Measurements from ENCODE around the gene TRAF3.
A peak's percentile ranks its signal among the peaks of the same experiment; 100 is the strongest.

The TRAF3 gene

DNA sequence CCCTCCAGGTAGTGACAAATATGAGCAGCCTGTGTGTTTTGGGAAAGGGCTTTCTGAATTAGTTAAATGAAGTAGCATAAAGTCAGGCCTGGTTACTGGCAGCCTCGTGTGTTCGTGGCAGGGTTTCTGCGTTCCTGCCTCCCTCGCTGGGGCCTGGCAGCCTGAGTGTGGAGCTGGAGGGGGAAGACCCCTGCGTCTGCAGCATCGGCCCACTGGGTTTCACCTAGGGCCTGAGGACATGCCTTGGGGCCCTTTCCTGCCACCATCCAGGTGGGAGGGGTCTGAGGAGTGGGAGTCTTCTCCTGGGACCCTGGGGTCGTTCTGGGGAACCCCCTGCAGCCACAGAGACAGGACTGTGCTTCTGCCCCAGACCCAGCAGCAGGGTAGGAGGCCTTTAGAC, 124.8 kb downstream of the TRAF3 start:
- TF ChIP-seq Cebpa-rat (IDR thresholded peaks at IDR 0.05) = no peak
- peak overlapping the region in 9 of 11 experiments; percentile 19 to 67 (median 52); a peak in 14 of 22 replicates for H3K4me2 ChIP-seq
- H3K9ac ChIP-seq = peak overlapping the region in 4 of 11 experiments; percentile 9 to 50 (median 24); a peak in 6 of 22 replicates
- peaks cover 43 to 95% (median 74%) of the 10 kb centered on the region in 11 experiments for H3K36me3 ChIP-seq
- H3K4me3 ChIP-seq = no peak overlapping the region
- peaks cover 11 to 76% (median 30%) of the 10 kb centered on the region in 11 experiments; a peak in 19 of 22 replicates for H4K20me1 ChIP-seq
- peaks cover 10 to 44% (median 39%) of the 10 kb centered on the region in 10 experiments for H3K4me1 ChIP-seq
- no peak overlapping the region for H3K27ac ChIP-seq
- H3K9me3 ChIP-seq (replicated peaks in 1 of 11) = no peaks in the 10 kb centered on the region; a peak in 1 of 22 replicates
- no peaks in the 10 kb centered on the region for H3K27me3 ChIP-seq

DNA sequence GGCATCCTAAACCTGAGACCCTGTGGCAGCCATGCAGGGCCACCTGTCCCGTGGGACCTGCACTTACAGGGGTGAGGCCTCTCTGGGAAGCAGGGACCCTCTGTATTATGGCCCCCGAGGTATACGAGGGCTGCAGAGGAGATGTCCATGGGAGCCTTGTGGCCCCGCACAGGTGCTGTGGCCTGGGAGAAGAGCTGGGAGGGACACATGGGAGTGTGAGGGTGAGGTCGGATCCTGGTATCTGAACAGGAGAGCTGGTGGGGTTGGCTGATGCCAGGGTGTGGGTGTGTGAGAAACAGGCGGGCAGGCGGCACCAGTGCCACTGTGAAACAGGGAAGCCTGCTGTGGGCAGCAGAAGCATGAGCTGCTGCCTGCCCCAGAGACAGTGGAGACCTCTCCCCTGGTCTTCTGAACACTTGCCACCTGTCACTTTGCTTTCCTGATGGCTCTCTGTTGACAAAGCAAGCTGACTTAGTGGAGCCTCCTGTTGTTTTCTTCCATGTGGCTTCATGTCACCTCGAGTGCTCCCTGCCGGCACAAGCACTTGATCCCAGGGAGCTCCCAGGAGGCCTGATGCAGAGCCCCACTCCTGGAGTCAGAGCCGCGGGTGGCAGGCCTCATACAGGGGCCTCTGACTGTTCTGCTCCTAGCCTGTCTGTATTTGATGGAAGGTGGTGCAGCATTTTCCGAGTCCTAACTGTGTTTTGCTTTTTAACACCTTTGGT, 125.4 kb downstream of the TRAF3 start:
- Histone ChIP-seq H3K9me3 (replicated peaks in 1 of 11) (no peaks in the 10 kb centered on the region; a peak in 1 of 22 replicates), H3K4me1 (peaks cover 10 to 50% (median 45%) of the 10 kb centered on the region in 10 experiments), H3K36me3 (peaks cover 42 to 94% (median 72%) of the 10 kb centered on the region in 11 experiments), H3K27me3 (no peaks in the 10 kb centered on the region), H3K4me2 (peak overlapping the region in 8 of 11 experiments; percentile 44 to 67 (median 55); a peak in 7 of 22 replicates), H4K20me1 (peaks cover 17 to 76% (median 36%) of the 10 kb centered on the region in 11 experiments; a peak in 20 of 22 replicates), H3K9ac (peak overlapping the region in 2 of 11 experiments; percentile 38 to 50; a peak in 2 of 22 replicates), H3K27ac (no peak overlapping the region), H3K4me3 (no peak overlapping the region)
- TF ChIP-seq Cebpa-rat (IDR thresholded peaks at IDR 0.05) = no peak

DNA sequence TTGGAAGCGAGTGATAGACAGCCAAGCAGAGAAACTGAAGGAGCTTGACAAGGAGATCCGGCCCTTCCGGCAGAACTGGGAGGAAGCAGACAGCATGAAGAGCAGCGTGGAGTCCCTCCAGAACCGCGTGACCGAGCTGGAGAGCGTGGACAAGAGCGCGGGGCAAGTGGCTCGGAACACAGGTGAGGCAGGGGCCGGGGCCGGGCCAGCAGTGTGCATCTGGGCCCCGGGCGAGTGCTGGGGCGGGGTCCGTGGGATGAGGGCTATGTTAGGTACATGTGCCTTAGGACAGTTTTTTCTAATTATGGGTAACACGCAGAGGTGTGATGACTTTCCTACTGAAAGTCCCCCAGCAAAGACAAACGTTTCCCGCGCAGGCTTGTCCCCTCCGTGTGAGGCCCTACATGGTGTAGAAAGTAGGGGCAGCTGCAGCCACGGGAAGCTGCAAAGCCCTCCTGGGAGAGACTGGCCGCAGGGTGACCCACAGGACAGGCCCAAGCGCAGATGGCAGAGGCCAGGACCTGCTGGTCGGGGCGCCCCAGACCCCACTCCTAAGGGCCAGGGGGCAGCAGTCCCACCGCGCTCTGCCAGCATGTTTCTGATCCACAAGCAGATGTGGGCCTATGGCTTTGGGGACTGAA, 126.1 kb downstream of the TRAF3 start:
- Histone ChIP-seq H3K9me3 (replicated peaks in 1 of 11) (no peaks in the 10 kb centered on the region; a peak in 1 of 22 replicates), H3K4me1 (peaks cover 10 to 55% (median 50%) of the 10 kb centered on the region in 10 experiments), H3K4me3 (no peak overlapping the region), H3K27ac (no peak overlapping the region), H3K27me3 (no peaks in the 10 kb centered on the region), H3K36me3 (peaks cover 39 to 92% (median 66%) of the 10 kb centered on the region in 11 experiments), H4K20me1 (peaks cover 24 to 81% (median 43%) of the 10 kb centered on the region in 11 experiments; a peak in 21 of 22 replicates), H3K9ac (no peak overlapping the region), H3K4me2 (no peak overlapping the region)
- TF ChIP-seq Cebpa-rat (IDR thresholded peaks at IDR 0.05) = no peak

DNA sequence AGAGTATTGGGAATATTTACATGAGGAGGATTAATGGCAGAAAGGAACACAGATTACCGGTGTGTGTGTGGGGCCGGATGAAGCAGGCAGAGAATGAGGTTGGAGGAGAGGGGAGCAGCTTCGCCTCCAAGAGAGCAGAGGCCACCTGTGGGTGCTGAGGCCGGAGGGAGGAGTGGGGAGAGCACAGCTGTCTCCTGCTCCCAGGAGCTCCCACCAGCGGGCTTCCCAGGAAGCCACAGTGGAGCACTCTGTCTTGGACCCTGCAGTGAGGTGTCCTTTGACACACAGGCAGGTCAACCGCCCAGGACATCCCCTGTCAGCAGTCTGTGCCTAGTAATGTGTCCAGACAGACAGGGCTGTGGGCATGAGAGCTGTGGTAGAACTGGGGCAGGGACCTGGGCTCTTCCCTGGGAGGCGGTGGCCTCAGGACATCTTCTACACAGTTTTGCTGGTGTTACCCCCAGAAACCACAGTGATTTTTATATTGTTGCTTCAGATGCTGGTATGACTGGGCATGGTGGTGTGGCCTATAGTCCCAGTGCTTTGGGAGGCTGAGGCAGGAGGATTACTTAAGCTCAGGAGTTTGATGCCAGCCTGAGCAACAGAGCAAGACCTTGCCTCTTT, 126.8 kb downstream of the TRAF3 start:
- Histone ChIP-seq H3K27me3 (no peaks in the 10 kb centered on the region), H3K4me3 (no peak overlapping the region), H3K4me1 (peaks cover 10 to 55% (median 50%) of the 10 kb centered on the region in 10 experiments), H3K36me3 (peaks cover 39 to 86% (median 60%) of the 10 kb centered on the region in 11 experiments), H4K20me1 (peaks cover 30 to 83% (median 49%) of the 10 kb centered on the region in 11 experiments; a peak in 21 of 22 replicates), H3K9ac (no peak overlapping the region), H3K27ac (no peak overlapping the region), H3K4me2 (no peak overlapping the region), H3K9me3 (replicated peaks in 1 of 11) (no peaks in the 10 kb centered on the region; a peak in 1 of 22 replicates)
- TF ChIP-seq Cebpa-rat (IDR thresholded peaks at IDR 0.05) = no peak

DNA sequence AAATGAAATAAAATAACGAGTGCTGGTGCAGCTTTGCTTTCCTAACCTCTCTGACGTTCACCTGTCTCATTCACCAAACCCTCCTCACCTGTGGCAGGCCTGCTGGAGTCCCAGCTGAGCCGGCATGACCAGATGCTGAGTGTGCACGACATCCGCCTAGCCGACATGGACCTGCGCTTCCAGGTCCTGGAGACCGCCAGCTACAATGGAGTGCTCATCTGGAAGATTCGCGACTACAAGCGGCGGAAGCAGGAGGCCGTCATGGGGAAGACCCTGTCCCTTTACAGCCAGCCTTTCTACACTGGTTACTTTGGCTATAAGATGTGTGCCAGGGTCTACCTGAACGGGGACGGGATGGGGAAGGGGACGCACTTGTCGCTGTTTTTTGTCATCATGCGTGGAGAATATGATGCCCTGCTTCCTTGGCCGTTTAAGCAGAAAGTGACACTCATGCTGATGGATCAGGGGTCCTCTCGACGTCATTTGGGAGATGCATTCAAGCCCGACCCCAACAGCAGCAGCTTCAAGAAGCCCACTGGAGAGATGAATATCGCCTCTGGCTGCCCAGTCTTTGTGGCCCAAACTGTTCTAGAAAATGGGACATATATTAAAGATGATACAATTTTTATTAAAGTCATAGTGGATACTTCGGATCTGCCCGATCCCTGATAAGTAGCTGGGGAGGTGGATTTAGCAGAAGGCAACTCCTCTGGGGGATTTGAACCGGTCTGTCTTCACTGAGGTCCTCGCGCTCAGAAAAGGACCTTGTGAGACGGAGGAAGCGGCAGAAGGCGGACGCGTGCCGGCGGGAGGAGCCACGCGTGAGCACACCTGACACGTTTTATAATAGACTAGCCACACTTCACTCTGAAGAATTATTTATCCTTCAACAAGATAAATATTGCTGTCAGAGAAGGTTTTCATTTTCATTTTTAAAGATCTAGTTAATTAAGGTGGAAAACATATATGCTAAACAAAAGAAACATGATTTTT, 128.2 kb downstream of the TRAF3 start:
- TF ChIP-seq Cebpa-rat (IDR thresholded peaks at IDR 0.05) = no peak
- Histone ChIP-seq H3K36me3 (peaks cover 37 to 76% (median 50%) of the 10 kb centered on the region in 11 experiments), H3K4me1 (peaks cover 10 to 58% (median 52%) of the 10 kb centered on the region in 10 experiments), H3K9ac (no peak overlapping the region), H3K27me3 (no peaks in the 10 kb centered on the region), H4K20me1 (peaks cover 39 to 86% (median 62%) of the 10 kb centered on the region in 11 experiments; a peak in 21 of 22 replicates), H3K27ac (no peak overlapping the region), H3K4me2 (no peak overlapping the region), H3K9me3 (replicated peaks in 1 of 11) (no peaks in the 10 kb centered on the region; a peak in 1 of 22 replicates), H3K4me3 (no peak overlapping the region)

DNA sequence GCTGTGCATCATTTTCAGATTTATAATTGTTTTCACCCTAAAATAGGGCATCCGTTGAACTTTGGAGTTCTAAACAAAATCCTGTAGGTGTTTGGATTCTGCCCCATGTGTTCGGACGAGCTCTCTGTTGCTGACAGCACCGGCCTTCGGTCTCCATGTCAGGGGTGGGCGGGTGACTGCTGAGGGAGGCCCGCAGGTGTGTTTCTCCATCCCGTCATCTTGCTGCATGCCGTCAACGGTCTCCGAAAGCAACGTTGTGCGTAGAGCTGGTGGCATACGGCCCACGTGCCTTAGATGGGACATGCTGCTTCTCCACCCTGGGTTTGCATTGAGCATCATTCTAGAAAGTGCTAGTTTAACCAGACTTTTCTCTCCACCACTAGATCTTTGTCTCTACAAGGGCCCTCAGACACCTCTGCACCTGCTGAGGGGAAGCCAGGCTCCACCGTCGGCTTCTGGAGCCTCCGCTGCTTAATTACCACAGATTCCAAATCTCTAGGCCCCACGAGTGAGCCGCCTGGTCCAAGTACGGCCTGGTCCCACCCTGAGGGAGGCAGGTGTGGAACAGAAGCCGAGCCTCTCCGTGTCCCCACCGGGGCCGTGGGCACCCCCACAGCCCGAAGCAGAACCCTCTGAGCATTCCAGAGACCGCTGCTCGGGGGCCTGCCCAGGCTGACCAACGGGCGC, 129.5 kb downstream of the TRAF3 start:
- Histone ChIP-seq H3K4me2 (peak overlapping the region in 9 of 11 experiments; percentile 39 to 94 (median 91); a peak in 18 of 22 replicates), H3K9ac (peak overlapping the region in 2 of 11 experiments; percentile 3 to 44; a peak in 1 of 22 replicates), H3K4me1 (peaks cover under 1 to 48% (median 39%) of the 10 kb centered on the region in 10 experiments), H3K4me3 (peak overlapping the region in 1 of 10 experiments; percentile 28; a peak in 2 of 20 replicates), H4K20me1 (peaks cover 36 to 85% (median 54%) of the 10 kb centered on the region in 11 experiments; a peak in 21 of 22 replicates), H3K36me3 (peaks cover 37 to 77% (median 51%) of the 10 kb centered on the region in 11 experiments), H3K27ac (no peak overlapping the region), H3K9me3 (replicated peaks in 1 of 11) (no peaks in the 10 kb centered on the region; a peak in 1 of 22 replicates), H3K27me3 (no peaks in the 10 kb centered on the region)
- TF ChIP-seq Cebpa-rat (IDR thresholded peaks at IDR 0.05) = no peak

DNA sequence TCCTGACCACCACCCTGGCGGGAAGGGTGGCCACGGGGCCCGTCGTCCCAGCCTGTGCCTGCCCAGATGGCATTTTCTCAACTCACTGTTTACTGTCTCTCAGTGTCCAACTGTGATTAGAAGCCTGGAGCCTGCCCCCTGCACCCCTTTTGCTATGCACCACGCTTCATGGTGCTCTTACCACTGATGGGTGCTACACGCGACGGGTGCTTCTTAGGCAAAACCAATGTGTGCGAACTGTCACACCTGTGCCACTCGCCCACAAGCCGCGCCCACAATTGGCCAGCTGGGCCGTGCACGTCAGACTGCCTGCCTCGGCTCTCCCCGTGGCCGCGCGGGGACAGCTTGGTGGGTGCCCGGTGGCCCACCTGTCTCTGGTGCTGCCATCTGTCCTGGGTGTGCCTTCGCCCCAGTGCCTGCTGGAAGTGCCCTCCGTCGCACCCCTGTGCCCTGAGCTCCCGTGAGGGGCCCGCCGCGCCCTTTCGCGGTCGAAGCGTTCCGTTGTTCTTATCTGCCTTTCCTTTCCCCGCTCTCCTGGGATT, 130.1 kb downstream of the TRAF3 start:
- H3K4me2 ChIP-seq = peak overlapping the region in 9 of 11 experiments; percentile 39 to 94 (median 91); a peak in 18 of 22 replicates
- H3K27ac ChIP-seq = no peak overlapping the region; a peak in 1 of 22 replicates
- H3K9me3 ChIP-seq (replicated peaks in 1 of 11) = no peaks in the 10 kb centered on the region; a peak in 1 of 22 replicates
- peaks cover 36 to 78% (median 49%) of the 10 kb centered on the region in 11 experiments; a peak in 21 of 22 replicates for H4K20me1 ChIP-seq
- H3K27me3 ChIP-seq = no peaks in the 10 kb centered on the region
- H3K4me3 ChIP-seq = peak overlapping the region in 1 of 10 experiments; percentile 28; a peak in 2 of 20 replicates
- H3K36me3 ChIP-seq = peaks cover 37 to 77% (median 48%) of the 10 kb centered on the region in 11 experiments
- TF ChIP-seq Cebpa-rat (IDR thresholded peaks at IDR 0.05) = no peak
- peak overlapping the region in 2 of 11 experiments; percentile 3 to 44; a peak in 2 of 22 replicates for H3K9ac ChIP-seq
- H3K4me1 ChIP-seq = peaks cover 0 to 41% (median 33%) of the 10 kb centered on the region in 10 experiments; a peak in 16 of 20 replicates
